Raji (cell line): ENCODE results near the gene UBE2L6.

Experiments
- POLR2A ChIP-seq: IDR thresholded peaks from 2 replicates; pipeline ENCODE4 v1.6.1; 2011; ENCODE audit warnings: low read depth, low read length, control low read depth; ENCODE audit not compliant: insufficient read depth

UBE2L6 gene

GRCh38 chr11:57586711-57587245, 19.3 kb upstream of the UBE2L6 start:
- no peak for TF ChIP-seq POLR2A

- no peak for TF ChIP-seq POLR2A
Observed at GRCh38 chr11:57585301-57585700, 17.8 kb upstream of the UBE2L6 start.

GRCh38 chr11:57584341-57584740, 16.9 kb upstream of the UBE2L6 start:
- TF ChIP-seq POLR2A = no peak

GRCh38 chr11:57574061-57574460, 6.6 kb upstream of the UBE2L6 start:
- TF ChIP-seq POLR2A = no peak

- TF ChIP-seq POLR2A = no peak
Observed at GRCh38 chr11:57571606-57572005, 4.1 kb upstream of the UBE2L6 start.

- TF ChIP-seq POLR2A = no peak
Observed at GRCh38 chr11:57568330-57568766, 876 bp upstream of the UBE2L6 start.

GRCh38 chr11:57566905-57567514, 462 bp downstream of the UBE2L6 start:
- TF ChIP-seq POLR2A = no peak

- peak; percentile 35; the same call in 1 of the 2 replicates for TF ChIP-seq POLR2A
Observed at GRCh38 chr11:57566005-57566904, 1.2 kb downstream of the UBE2L6 start.

GRCh38 chr11:57562596-57562995, 4.9 kb downstream of the UBE2L6 start:
- TF ChIP-seq POLR2A = no peak

GRCh38 chr11:57560146-57560545, 7.3 kb downstream of the UBE2L6 start:
- TF ChIP-seq POLR2A = no peak

- no peak for TF ChIP-seq POLR2A
Observed at GRCh38 chr11:57556041-57556440, 11.4 kb downstream of the UBE2L6 start.

- TF ChIP-seq POLR2A = no peak
Observed at GRCh38 chr11:57555393-57555792, 12.1 kb downstream of the UBE2L6 start.

GRCh38 chr11:57552479-57552878, 15.0 kb downstream of the UBE2L6 start:
- no peak for TF ChIP-seq POLR2A

- no peak for TF ChIP-seq POLR2A
Observed at GRCh38 chr11:57551941-57552340, 15.5 kb downstream of the UBE2L6 start.

- no peak for TF ChIP-seq POLR2A
Observed at GRCh38 chr11:57549983-57550382, 17.5 kb downstream of the UBE2L6 start.

GRCh38 chr11:57547854-57548377, 19.6 kb downstream of the UBE2L6 start:
- no peak for TF ChIP-seq POLR2A
